CD4-positive, alpha-beta T cell (primary cell): ENCODE data around the gene GAL. TPM values are rescaled to one million over a fixed set of nuclear protein-coding genes. Genes with fewer than 3 reads are reported as not detected.

Experiments
- ATAC-seq: fragments of 200-7000 bp; cut with Tn5 transposase; one replicate; pipeline ENCODE4 v1.10.0; 2022; ENCODE audit warnings: mild to moderate bottlenecking; ENCODE audit not compliant: poor library complexity
- CTCF ChIA-PET: fragments of 350-600 bp; sonication (Branson Sonifier 250); formaldehyde crosslinking; loops from one replicate; lab custom pipeline; 2021; ENCODE audit warnings: antibody characterized with exemption, inconsistent platforms; lab: Charles Lee
- POLR2A ChIA-PET: fragments of 350-600 bp; sonication (Branson Sonifier 250); formaldehyde crosslinking; loops from one replicate; lab custom pipeline; 2021; ENCODE audit warnings: antibody characterized with exemption, inconsistent platforms; lab: Charles Lee
- DNase-seq, 14 experiments: peaks; one replicate each; pipeline ENCODE4 v3.0.0-alpha.2; 2013 to 2020; ENCODE audit warnings: mixed read lengths in 2 of 14
- H3K27ac ChIP-seq, 2 donors: one replicate each; pipeline versions ENCODE4 v1.5.1 to v1.7.0; 2013; ENCODE audit warnings: low read length in 2 of 2, low read depth in 1 of 2, mild to moderate bottlenecking in 1 of 2
- H3K27me3 ChIP-seq, 2 experiments: 1 replicate in 1 of 2; 2 replicates in 1 of 2; pipeline versions ENCODE4 v1.6.1 to v1.7.0; 2013; ENCODE audit warnings: low read length in 2 of 2, control low read depth in 1 of 2, mild to moderate bottlenecking in 1 of 2, moderate library complexity in 1 of 2; ENCODE audit not compliant: insufficient read depth in 2 of 2, control insufficient read depth in 1 of 2
- H3K36me3 ChIP-seq: one replicate; pipeline ENCODE4 v1.6.1; 2013; ENCODE audit warnings: low read length, control low read depth; ENCODE audit not compliant: insufficient read depth
- H3K4me1 ChIP-seq: one replicate; pipeline ENCODE4 v1.6.1; 2013; ENCODE audit warnings: low read length, control low read depth; ENCODE audit not compliant: insufficient read depth
- H3K4me3 ChIP-seq: one replicate; pipeline ENCODE4 v1.5.1; 2013; ENCODE audit warnings: mild to moderate bottlenecking, low read length, moderate library complexity
- H3K9me3 ChIP-seq, 2 experiments: 1 replicate in 1 of 2; 2 replicates in 1 of 2; pipeline versions ENCODE4 v1.6.1 to v1.7.0; 2013; ENCODE audit warnings: low read length in 2 of 2, mild to moderate bottlenecking in 2 of 2, control low read depth in 1 of 2, moderate library complexity in 1 of 2; ENCODE audit not compliant: control insufficient read depth in 1 of 2, insufficient read depth in 1 of 2
- H3K27ac Mint-ChIP-seq: one replicate; pipeline ENCODE4 v1.8.0; 2020; ENCODE audit warnings: mixed read lengths
- H3K27me3 Mint-ChIP-seq: one replicate; pipeline ENCODE4 v1.8.0; 2021; ENCODE audit warnings: mixed read lengths
- H3K36me3 Mint-ChIP-seq: one replicate; pipeline ENCODE4 v1.8.0; 2021; ENCODE audit warnings: low read depth, mixed read lengths
- H3K4me1 Mint-ChIP-seq: one replicate; pipeline ENCODE4 v1.8.0; 2021; ENCODE audit warnings: low read depth, mixed read lengths
- H3K4me3 Mint-ChIP-seq: one replicate; pipeline ENCODE4 v1.8.0; 2020; ENCODE audit warnings: mild to moderate bottlenecking, mixed read lengths
- H3K9me3 Mint-ChIP-seq: one replicate; pipeline ENCODE4 v1.8.0; 2020; ENCODE audit warnings: mixed read lengths
- CTCF ChIP-seq: fragments of 200-600 bp; IDR thresholded peaks from one replicate; pipeline ENCODE4 v1.8.0; 2022; ENCODE audit warnings: antibody characterized with exemption, mild to moderate bottlenecking
- intact Hi-C, 2 experiments: fragments of 100-400 bp; cut with DNase I in 1 of 2; cut with micrococcal nuclease in 1 of 2; formaldehyde crosslinking; loops; one replicate each; pipeline versions ENCODE4 v1.15.1 to v1.9.0; 2023 to 2025; cut with DNase I, micrococcal nuclease
- total RNA-seq, 174 experiments: library from RNA in 2 of 174; stranded (reverse) in 2 of 174; gene quantifications; one replicate each; pipeline ENCODE4 v1.2.3 and lab custom pipeline; 2021 to 2026

Gene GAL
- total RNA-seq, 2 experiments from 2014 or later, result not detected

- no peak overlapping the region for H3K4me3 ChIP-seq
- Mint-ChIP-seq H3K27ac (no peak overlapping the region), H3K4me1 (no peaks in the 10 kb centered on the region), H3K9me3 (no peaks in the 10 kb centered on the region), H3K4me3 (no peak overlapping the region), H3K27me3 (peaks cover 13% of the 10 kb centered on the region), H3K36me3 (no peaks in the 10 kb centered on the region)
- H3K36me3 ChIP-seq, result no peaks in the 10 kb centered on the region
- intact Hi-C loops, result no loop called here
- H3K9me3 ChIP-seq, result peaks cover 0 to 25% of the 10 kb centered on the region in 2 experiments
- ATAC-seq (no peak), DNase-seq (no peak)
- no peak overlapping the region for H3K27ac ChIP-seq
- ChIA-PET CTCF (no interaction called here), POLR2A (no interaction called here)
- no peaks in the 10 kb centered on the region for H3K4me1 ChIP-seq
- H3K27me3 ChIP-seq, result peaks cover 0 to 6% of the 10 kb centered on the region in 2 experiments
- TF ChIP-seq CTCF, result no peak
Observed at GRCh38 chr11:68654978-68655377, 29.4 kb upstream of the GAL start.

GRCh38 chr11:68655406-68655805, 28.9 kb upstream of the GAL start:
- Histone ChIP-seq H3K4me1 (no peaks in the 10 kb centered on the region), H3K36me3 (no peaks in the 10 kb centered on the region), H3K27ac (no peak overlapping the region), H3K27me3 (peaks cover 0 to 6% of the 10 kb centered on the region in 2 experiments), H3K9me3 (peaks cover 0 to 25% of the 10 kb centered on the region in 2 experiments), H3K4me3 (no peak overlapping the region)
- ATAC-seq (no peak), DNase-seq (no peak)
- intact Hi-C loops, result no loop called here
- peaks cover 13% of the 10 kb centered on the region for H3K27me3 Mint-ChIP-seq
- no peak overlapping the region for H3K27ac Mint-ChIP-seq
- no peaks in the 10 kb centered on the region for H3K36me3 Mint-ChIP-seq
- CTCF ChIA-PET, result no interaction called here
- H3K9me3 Mint-ChIP-seq, result no peaks in the 10 kb centered on the region
- no peak for TF ChIP-seq CTCF
- POLR2A ChIA-PET, result no interaction called here
- no peak overlapping the region for H3K4me3 Mint-ChIP-seq
- no peaks in the 10 kb centered on the region for H3K4me1 Mint-ChIP-seq

- Histone ChIP-seq H3K36me3 (no peaks in the 10 kb centered on the region), H3K27ac (no peak overlapping the region), H3K9me3 (peaks cover 0 to 25% of the 10 kb centered on the region in 2 experiments), H3K4me1 (no peaks in the 10 kb centered on the region), H3K4me3 (no peak overlapping the region), H3K27me3 (peaks cover 0 to 7% of the 10 kb centered on the region in 2 experiments)
- Mint-ChIP-seq H3K27me3 (peaks cover 13% of the 10 kb centered on the region), H3K9me3 (no peaks in the 10 kb centered on the region), H3K4me1 (no peaks in the 10 kb centered on the region), H3K36me3 (no peaks in the 10 kb centered on the region), H3K4me3 (no peak overlapping the region), H3K27ac (no peak overlapping the region)
- ATAC-seq, result no peak
- no peak for DNase-seq
- TF ChIP-seq CTCF, result no peak
- POLR2A ChIA-PET, result no interaction called here
- CTCF ChIA-PET, result no interaction called here
- intact Hi-C loops, result no loop called here
Observed at GRCh38 chr11:68655806-68656205, 28.5 kb upstream of the GAL start.
